NCI-H1436 (cell line): Measurements from ENCODE around the gene METTL27.
"Not testable (repeated sequence)": the region's sequence is repeated elsewhere in the genome, so short reads cannot be mapped to it uniquely, and the experiment has no call there.

Experiments used
- DNase-seq: peaks from one replicate; lab custom pipeline; 2025; lab: John Stamatoyannopoulos, UW

METTL27 gene

DNA sequence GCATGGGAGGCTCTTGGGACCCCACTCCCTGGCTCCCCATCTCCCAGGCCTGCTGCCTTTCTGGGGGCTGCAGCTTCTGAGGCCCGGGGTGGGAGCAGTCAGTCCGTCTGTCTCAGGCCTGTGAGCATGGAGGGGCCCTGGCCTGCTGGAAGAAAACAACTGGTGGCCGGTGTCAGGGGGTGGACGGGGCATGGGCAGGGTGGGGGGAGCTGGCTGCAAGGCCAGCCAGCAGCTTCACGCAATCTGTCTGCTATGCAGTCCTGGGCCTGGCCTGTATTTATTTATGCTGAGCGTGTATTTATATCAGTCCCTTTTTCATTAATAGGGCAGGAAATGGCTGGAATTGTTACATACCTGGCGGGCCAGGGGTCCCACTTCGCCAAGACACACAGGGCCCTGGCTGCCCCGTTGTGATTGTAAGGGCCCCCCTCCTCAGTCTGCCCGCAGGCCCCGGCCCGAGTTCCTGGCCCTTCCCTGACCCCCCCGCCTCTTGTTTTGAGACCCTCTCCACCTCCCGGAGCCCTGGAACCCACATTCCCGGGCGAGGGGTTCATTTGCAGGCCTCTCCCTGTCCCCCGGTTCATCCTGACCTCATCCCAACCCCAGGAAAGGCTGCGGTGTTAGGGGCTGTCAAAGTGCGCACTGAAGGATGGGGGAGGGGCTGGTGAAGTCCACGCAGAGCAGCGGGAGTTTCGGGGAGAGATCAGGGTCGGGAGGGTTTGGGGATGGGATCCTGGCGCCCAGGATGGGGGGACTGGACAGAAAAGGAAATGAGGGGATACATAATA, 26.9 kb upstream of the METTL27 start:
- DNase-seq = no peak

DNA sequence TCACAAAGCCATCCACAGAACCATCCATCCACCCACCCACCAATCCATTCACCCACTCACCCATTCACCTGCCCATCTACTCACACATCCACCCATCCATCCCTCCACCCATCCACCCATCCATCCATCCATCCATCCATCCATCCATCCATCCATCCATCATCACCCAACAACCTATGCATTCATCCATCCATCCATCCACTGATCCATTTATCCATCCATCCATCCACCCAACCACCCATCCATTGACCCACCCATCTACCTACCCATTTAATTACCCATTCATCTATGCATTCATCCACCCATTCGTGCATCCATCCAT, 24.1 kb upstream of the METTL27 start:
- DNase-seq = no peak

DNA sequence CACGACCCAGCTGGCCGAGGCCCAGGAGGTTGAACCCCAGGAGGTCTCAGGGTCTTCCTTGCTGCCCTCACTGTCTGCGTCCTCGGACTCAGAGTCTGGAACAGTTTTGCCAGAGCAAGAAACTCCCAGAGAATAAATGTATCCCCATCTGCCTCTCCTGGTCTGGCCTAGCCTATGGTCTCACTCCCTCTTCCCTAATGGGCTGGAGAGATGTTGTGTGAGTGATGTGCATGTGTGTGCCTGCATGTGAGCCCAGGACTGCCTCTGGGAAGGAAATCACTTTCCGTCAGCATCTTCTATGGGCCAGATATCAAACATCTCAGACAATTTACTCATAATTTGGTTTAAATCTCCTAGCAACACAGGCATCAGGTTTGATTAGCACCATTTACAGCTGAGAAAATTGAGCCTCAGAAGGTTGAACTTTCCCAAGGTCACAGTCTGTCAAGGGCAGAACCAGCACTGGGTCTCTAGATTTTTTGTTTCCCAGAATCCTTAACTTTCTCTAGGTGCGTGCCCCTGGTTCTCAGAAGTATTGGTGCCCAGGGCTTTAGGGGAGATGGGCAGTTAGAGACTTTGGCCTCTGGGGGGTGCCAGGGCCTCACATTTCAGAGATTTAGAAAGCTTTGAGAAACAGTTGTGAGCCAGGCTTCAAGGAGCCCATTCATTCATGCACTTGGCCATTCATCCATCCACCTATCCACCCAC, 23.6 kb upstream of the METTL27 start:
- DNase-seq = no peak

DNA sequence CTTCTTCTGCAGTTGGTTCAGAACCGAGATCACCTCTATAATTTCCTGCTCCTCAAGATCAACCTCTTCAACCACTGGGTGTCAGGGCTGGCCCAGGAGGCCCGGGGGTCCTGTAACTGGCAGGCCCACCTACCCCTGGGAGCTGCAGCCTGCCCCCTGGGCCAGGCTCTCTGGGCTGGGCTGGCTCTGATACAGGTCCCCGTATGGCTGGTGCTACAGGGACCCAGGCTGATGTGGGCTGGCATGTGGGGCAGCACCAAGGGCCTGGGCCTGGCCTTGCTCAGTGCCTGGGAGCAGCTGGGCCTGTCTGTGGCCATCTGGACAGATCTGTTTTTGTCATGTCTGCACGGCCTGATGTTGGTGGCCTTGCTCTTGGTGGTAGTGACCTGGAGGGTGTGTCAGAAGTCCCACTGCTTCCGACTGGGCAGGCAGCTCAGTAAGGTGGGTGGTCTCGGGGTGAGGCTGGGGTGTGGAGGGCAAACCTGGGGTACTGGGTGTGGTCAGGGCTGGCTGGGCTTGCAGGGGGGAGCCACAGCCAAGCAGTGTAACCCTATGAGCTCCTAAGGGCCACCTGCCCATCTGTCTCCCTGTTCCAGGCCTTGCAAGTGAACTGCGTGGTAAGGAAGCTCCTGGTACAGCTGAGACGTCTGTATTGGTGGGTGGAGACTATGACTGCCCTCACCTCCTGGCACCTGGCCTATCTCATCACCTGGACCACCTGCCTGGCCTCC, 22.8 kb upstream of the METTL27 start:
- no peak for DNase-seq

DNA sequence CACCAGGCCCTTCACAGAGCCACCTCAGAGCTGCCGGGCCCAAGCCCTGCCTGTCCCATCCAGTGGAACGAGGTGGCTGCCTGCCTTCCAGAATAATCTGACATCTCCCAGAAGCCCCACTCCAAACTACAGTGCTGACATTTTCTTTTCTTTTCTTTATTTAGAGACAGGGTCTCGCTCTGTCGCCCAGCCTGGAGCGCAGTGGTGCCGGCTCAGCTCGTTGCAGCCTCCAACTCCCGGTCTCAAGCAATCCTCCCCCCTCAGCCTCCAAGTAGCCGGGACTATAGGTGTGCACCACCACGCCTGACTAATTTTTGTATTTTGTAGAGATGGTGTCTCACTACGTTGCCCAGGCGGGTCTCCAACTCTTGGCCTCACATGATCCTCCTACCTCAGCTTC, 19.0 kb upstream of the METTL27 start:
- DNase-seq = no peak

DNA sequence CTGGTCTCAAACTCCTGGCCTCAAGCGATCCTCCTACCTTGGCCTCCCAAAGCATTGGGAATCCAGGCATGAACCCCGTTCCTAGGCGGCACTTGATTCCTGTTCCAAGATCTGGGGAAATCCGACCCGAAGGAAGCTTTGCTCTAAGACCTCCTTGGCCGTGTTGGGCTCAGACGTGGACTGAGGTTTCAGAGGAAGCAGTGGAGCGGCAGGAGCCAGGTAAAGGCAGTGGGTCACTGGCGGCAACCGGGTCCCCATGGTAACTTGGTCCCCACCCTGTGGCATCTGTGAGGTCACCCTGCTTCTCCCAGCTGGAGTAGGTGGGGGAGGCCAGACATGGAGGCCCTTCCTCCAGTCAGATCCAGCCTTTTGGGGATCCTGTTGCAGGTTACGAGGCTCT, 18.5 kb upstream of the METTL27 start, which contains the start of gene TMEM270:
TMEM270 (plus strand) TSS at position 301 of the 400 bp plus-strand sequence; CDS start at position 337, 36 bp downstream.
- DNase-seq = no peak

DNA sequence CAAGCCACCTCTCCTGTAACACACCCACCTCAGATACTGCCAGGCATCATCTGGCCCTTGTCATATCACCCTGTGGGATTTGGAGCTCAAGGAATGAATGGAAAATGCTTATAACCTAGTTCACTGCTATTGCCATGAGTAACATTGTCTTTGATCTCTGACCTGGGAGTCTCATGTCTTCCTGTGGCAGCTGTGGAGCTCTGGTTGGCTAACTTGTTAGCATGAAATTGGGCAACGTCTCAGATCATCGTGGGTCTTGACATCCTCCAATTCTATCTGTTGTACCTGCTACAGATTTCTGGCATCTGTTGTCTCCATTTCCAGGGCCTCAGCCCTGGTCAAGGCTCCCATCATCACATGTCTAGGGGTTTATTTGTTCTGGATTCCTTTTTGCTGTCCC, 16.5 kb upstream of the METTL27 start:
- no peak for DNase-seq

DNA sequence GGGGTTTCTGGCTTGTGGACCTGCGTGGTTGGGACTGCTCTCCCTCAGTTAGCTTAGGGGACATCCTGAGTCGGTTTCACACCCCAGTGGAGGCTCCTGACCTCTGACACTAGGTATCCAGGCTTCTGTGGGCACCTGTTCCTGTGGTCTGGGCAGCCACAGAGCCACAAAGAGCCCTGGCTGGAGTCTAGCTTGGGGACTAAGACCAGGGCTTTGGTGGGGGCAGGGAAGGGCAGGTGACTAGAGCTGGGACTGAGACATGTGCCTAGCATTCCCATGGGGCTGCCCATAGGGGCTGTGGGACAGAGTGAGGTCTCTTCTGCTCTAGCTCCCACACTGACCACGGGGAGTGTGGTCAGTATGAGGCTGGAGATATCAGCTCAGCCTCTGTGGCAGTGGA, 14.6 kb upstream of the METTL27 start:
- no peak for DNase-seq

DNA sequence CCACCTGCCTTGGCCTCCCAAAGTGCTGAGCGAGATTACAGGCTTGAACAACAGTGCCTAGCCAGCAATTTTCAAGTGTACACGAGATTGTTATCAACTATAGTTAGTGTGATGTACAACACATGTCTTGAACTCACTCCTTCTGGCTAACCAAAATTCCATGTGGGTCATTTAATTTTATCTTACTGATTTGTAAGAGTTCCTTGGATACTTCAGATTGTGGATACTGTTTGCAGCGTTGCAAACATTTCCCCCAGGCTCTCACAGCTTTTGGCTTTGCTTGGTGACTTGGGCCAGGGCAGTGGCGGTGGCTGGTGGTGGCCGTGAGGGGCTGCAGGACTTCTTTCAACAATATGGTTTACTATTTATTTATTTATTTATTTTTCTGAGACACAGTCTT, 10.2 kb upstream of the METTL27 start:
- DNase-seq = no peak

DNA sequence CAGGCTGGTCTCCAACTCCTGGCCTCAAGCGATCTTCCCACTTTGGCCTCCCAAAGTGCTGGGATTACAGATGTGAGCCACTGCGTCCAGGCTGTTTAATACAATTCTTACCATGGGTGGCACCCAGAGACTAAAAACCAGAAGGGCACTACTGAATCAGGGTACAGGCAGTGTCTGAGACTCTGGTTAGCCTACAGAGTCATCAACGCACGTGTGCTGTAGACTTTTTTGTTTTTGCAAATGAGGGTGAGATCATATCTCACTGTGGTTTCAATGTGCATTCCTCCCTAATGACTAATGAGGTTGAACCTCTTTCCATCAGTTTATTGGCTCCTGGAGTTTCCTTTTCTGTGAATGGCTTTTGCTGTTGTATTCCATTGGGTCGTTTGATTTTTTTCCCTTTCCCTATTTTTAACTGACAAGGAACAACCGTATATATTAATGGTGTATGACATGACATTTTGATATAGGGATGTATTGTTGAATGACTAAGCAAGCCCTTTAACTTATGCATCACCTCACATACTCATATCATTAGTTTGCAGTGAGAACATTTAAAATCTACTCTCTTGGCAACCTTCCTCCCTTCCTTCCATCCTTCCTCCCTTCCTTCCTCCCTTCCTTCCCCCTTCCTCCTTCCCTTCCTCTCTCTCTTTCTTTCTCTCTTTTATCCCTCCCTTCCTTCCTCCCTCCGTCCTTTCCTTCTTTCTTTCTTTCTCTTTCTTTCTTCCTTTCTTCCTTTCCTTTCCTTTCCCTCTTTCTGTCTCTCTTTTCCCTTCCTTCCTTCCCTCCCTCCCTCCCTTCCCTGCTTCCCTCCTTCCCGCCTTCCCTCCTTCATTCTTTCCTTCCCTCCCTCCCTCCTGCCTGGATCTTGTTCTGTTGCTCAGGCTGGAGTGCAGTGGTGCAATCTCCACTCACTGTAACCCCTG, 9.4 kb upstream of the METTL27 start:
- DNase-seq = no peak

DNA sequence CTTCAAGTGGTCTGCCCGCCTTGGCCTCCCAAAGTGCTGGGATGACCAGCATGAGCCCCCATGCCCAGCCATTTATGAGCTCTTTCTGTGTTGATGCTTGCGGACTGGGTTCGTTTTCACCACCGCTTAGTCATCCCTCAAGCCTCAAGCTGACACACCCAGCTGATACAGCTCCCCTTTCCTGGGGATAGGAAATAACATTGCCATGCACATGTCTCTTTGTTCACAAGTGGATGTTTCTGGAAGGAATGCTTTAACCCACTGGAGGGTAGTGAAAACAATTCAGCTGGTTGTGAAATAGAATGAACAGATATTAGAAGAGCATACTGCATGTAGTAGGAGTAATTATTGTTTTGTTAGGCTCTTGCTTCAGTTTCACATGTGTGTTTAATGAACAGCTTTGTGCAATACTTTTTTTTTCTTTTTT, 8.5 kb upstream of the METTL27 start:
- no peak for DNase-seq

DNA sequence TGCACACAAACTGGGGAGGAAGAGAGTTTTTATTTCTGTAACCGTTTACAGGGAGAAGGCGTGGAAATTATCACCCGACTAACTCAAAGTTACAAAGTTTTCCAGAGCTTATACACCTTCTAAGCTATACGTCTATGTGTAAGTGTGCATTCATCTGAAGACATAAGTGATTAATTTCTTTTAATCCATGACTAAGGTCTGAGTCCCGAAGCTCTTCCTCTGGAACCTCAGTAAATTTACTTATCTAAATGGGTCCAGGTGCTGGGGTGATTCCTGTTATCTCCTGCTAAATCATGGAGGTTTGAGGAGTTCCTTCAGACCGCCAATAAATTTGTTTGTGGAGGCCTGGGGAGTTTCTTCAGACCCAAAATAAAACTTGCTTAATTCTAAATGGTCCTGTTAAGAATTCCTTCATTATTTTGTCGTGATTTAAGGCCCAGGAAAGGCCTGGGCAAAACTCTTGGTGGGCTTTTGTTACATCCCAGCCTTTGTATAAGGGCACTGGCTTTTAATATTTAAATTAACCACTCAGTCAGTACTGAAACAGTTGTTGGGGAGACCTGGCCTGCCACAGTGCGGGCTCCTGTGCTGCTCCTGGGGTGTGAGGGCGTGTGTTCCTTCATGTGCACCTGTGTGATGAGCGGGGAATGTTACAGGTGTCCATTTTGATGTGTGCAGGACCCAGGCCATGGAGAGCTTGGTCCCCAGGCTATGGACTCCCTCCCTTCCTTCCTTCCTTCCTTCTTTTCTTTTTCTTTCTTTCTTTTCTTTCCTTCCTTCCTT, 5.8 kb upstream of the METTL27 start:
- no peak for DNase-seq

DNA sequence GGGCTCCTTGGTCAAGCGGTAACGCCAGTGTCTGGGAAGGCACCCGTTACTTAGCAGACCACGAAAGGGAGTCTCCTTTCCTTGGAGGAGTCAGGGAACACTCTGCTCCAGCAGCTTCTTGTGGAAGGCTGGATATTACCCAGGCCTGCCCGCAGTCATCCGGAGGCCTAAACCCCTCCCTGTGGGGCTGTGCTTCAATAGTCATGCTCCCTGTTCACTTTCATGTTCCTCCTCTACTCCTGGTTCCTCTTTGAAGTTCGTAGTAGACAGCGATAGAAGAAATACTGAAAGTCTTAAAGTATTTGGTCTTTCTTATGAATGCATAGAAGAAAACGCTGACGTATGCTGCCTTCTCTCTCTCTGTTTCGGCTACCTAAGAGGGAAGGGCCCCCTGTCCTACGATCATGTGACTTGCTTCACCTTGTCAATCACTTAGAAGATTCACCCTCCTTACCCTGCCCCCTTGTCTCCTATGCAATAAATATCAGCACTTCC, 3.4 kb upstream of the METTL27 start:
- DNase-seq = not testable (repeated sequence)

DNA sequence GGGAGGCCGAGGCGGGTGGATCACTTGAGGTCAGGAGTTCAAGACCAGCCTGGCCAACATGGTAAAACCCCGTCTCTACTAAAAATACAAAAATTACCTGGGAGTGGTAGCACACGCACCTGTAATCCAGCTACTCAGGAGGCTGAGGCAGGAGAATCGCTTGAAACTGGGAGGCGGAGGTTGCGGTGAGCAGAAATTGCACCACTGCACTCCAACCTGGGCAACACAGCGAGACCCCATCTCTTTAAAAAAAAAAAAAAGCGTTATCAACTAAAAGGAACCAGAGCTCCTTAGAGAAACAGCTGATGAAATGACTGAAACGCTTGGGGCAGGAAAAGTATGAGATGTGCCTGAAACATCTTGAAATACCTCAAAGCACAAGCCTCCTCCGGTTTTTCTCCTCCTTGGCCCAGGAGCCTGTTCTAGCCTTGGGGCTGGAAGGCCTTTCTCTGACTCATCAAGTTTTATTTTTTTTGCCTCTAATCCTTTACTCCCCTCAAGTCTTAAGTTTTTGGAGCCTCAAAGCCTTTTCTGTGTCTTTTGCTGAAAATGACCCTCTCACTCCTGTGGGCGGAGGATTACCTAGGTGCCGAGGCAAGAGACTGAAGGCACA, 2.6 kb upstream of the METTL27 start:
- no peak for DNase-seq

DNA sequence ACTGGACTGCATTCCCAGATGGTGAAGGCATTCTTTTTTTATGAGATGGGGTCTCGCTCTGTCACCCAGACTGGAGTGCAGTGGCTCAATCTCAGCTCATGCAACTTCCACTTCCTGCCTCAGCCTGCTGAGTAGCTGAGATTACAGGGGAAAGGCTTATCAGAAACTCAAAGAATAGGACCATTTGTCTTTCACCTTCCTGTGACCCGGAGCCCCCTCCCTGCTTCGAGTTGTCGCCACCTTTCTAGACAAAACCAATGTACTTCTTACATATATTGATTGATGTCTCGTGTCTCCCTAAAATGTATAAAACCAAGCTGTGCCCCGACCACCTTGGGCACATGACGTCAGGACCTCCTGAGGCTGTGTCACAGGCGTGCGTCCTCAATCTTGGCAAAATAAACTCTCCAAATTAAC, 1.8 kb upstream of the METTL27 start:
- DNase-seq = no peak

DNA sequence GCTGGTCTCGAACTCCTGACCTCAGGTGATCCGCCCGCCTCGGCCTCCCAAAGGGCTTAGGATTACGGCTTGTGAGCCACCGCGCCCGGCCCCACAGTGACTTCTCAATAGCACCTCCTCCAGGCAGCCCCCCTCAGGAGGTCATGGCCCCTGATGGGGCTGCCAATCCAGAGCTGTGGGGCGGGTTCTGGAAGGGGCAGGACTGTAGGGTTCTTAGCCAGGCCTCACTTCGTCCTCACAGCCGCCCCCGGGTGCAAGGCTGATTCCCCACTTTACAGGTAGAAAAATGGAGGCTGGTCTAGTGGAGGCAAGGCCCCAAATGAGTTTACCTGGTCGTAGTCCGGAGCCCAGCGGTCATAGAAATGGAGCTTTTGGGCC, 638 bp downstream of the METTL27 start:
- no peak for DNase-seq

DNA sequence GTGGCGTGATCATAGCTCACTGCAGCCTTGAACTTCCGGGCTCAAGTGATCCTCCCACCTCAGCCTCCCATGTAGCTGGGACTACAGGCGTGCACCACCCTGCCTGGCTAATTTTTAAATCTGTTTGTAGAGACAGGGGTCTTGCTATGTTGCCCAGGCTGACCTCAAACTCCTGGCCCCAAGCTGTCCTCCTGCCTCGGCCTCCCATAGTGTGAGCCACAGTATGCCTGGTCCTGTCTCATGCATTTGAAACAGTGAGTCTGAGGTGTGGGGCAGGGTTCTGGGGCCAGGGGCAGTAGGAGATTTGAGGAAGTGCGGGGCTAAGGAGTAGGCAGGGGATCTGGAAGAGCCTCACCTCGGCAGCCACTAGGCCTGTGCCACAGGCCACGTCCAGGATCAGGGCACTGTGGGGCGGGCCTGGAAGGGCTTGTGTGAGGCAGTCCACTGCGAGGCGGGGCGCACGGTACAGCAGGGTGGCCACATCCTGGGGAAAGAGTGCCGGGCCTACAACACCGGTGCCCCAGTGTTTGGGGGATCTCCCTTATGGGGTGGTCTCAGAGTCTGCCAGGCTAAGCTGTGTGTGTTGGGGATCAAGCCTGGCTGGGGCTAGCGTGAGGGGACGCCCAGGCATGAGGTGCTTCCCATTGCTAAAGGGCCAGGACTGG, 1.5 kb downstream of the METTL27 start:
- no peak for DNase-seq

DNA sequence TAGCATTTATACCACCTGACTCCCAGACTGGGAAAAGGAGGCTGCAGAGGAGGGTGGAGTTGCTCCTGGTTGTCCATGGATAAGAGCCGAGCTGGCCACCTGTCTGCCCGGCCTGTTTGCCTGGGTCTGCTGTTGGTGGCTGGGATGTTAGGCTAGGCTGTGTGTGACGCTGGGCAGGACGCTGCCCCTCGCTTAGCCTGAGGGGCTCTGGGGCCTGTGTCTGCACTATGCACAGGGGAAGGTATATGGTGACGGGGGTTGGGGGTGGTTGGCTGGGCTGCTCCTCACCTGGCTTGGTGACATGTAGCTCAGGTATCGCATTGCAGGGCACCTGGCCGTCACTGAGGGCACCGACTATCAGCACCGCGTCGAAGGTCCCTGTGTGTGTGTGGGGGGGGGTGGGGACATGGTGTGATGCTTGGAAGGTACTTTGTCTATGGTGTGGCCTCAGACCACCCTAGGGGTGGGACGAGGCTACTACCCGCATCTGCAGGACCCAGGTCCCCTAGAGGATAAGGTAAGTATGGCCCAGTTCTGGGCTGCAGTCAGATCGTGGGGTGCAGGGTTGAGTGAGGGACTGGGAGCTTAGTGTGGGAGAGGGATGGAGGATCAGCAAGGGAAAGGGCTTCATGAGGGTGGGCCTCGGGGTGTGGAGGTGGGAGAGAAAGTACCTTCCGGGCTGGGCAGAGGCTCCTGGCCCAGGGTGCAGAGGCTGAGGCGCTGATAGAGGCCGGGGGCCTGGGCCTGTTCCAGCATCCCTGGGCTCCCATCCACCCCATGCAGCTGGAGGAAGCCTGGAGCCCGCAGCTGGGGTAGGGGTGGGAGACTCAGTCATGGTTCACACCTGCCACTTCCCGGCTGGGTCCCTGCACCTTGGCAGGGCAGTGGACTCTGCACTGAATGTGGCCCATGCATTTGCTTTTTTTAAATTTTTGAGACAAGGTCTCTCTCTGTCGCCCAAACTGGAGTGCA, 2.3 kb downstream of the METTL27 start:
- DNase-seq = no peak

DNA sequence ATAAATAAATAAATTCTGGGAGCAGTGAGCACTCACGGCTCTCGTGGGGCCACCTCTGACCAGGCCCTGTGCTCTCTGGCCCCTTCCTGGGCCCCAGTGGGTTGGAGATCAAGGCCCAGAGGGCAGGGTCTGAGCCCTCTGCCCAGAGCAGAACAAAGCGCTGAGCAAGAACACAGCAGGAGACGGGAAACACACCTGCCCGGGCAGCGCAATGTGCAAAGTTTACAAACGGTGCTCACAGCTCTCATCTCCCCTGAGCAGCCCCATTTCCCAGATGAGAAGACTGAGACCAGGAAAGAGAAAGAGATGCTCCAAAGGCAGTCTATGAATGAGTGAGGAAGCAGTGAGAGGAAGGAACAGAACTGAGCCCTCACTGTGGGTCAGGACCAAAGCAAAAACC, 3.0 kb downstream of the METTL27 start:
- DNase-seq = no peak
